ENCODE results near the gene PHLPP1. TPM values are rescaled to one million over a fixed set of nuclear protein-coding genes. Genes with fewer than 3 reads are reported as not detected.

The PHLPP1 gene
- total and polyA plus RNA-seq, 2 of the 4 experiments (the other 2 are of a cell fraction): 3.3 to 3.6 TPM

GRCh38 chr18:62897153-62897552 lies 181.8 kb downstream of the PHLPP1 start:
- Histone ChIP-seq H3K27me3 (ENCODE audit: control insufficient read depth, insufficient read depth, low read length) (no peaks in the 10 kb centered on the region), H3K4me1 (ENCODE audit: control insufficient read depth, insufficient read depth, low read length) (peaks cover 18% of the 10 kb centered on the region), H3K4me2 (ENCODE audit: low read depth, low read length) (peak overlapping the region; percentile 65; the same call in 1 of the 2 replicates), H3K9me1 (ENCODE audit: insufficient read depth, low read length) (peaks cover 17% of the 10 kb centered on the region), H2AK5ac (ENCODE audit: low read depth, low read length) (peak overlapping the region; percentile 81; the same call in 1 of the 2 replicates), H2AK9ac (replicated peaks; ENCODE audit: low read depth, low read length, poor library complexity) (no peak overlapping the region), H4K20me1 (ENCODE audit: insufficient read depth, low read length) (no peaks in the 10 kb centered on the region), H3K9me3 (ENCODE audit: control insufficient read depth, insufficient read depth, low read length) (no peaks in the 10 kb centered on the region), H3K4ac (ENCODE audit: low read depth, low read length) (peak overlapping the region; percentile 91), H4K5ac (ENCODE audit: low read depth, low read length) (peak overlapping the region; percentile 47; the same call in 1 of the 2 replicates), H2BK15ac (ENCODE audit: low read depth, low read length) (peak overlapping the region; percentile 30; the same call in 1 of the 3 replicates), H2BK20ac (ENCODE audit: low read depth, low read length) (peak overlapping the region; percentile 85), H4K8ac (ENCODE audit: low read depth in 2 of 2, low read length in 2 of 2) (peak overlapping the region in 1 of 2 experiments; percentile 76; a peak in 2 of 4 replicates), H3K14ac (replicated peaks; ENCODE audit: low read depth, low read length) (peak overlapping the region; percentile 80), H3K23ac (ENCODE audit: low read depth, low read length) (0 out of 2 replicates have a peak overlapping the region, but pooled peaks have one; percentile 48), H3K4me3 (ENCODE audit: insufficient read depth, low read depth, low read length) (no peak overlapping the region), H2BK120ac (ENCODE audit: low read depth, low read length) (peak overlapping the region; percentile 93), H4K91ac (ENCODE audit: insufficient read depth, low read depth, low read length) (peak overlapping the region; percentile 42; the same call in 1 of the 2 replicates), H3K27ac (ENCODE audit: insufficient read depth, low read length) (peak overlapping the region; percentile 69; the same call in 1 of the 2 replicates), H3K36me3 (ENCODE audit: control insufficient read depth, insufficient read depth, low read length) (no peaks in the 10 kb centered on the region), H3K79me1 (ENCODE audit: low read depth in 1 of 2, low read length in 2 of 2) (peaks cover 0 to 20% of the 10 kb centered on the region in 2 experiments; a peak in 1 of 4 replicates), H3K18ac (ENCODE audit: low read depth, low read length) (peak overlapping the region; percentile 95; the same call in 1 of the 2 replicates), H3K9ac (ENCODE audit: low read depth, low read length) (no peak overlapping the region), H2BK5ac (ENCODE audit: low read depth, low read length, poor library complexity, severe bottlenecking) (peak overlapping the region; percentile 90), H3K56ac (ENCODE audit: extremely low read depth, insufficient read depth, low read length) (no peak overlapping the region), H2AFZ (replicated peaks; ENCODE audit: low read length, poor library complexity) (no peak overlapping the region)
- in situ Hi-C loops (cut with MboI; ENCODE audit: low sequenced_read_pairs) (no loop called here), intact Hi-C loops (cut with micrococcal nuclease) (loop anchor here (5.0 kb wide), 1 partner anchor 180 kb away; the partner anchor contains the start of gene PHLPP1), dilution Hi-C loops (cut with HindIII; ENCODE audit: low sequenced_read_pairs, unreplicated experiment) (no loop called here)
- CTCF ChIA-PET: no interaction called here
- no CpG with 5 or more reads among the region's 1 CpG for WGBS, 2 experiments (ENCODE audit: extremely low coverage in 2 of 2, insufficient read length in 1 of 2)
- ATAC-seq (ENCODE audit: low read depth) (peak; percentile 71), DNase-seq (peak; percentile 73)
- no TSS peak for BruUV-seq (replicated peaks)
- no peak for TF ChIP-seq USF2 (IDR thresholded peaks at IDR 0.05; ENCODE audit: low read depth, low read length)
- no peak for TF ChIP-seq MXI1 (IDR thresholded peaks at IDR 0.05; ENCODE audit: borderline replicate concordance, low read depth, low read length)
- TF ChIP-seq CEBPB (IDR thresholded peaks at IDR 0.05; ENCODE audit: low read depth, low read length): peak; percentile 44; the same call in 1 of the 2 replicates
- POLR2A ChIA-PET (ENCODE audit: unreplicated experiment): interaction anchor here (0.6 kb wide), 1 partner anchor 12 kb away, joined by 5 read pairs; no protein-coding TSS in a partner anchor

Measured in IMR-90 (cell line).